Suprapubic skin (tissue), 4 donors: ENCODE measurements around the gene RBM12. TPM values are rescaled to one million over a fixed set of nuclear protein-coding genes. Genes with fewer than 3 reads are reported as not detected.
A peak's percentile ranks its signal among the peaks of the same experiment; 100 is the strongest.
"Not testable (repeated sequence)": the region's sequence is repeated elsewhere in the genome, so short reads cannot be mapped to it uniquely, and the experiment has no call there.

Source experiments
- DNase-seq, 2 donors: peaks; one replicate each; pipeline ENCODE4 v3.0.0-alpha.2; 2019; ENCODE audit warnings: low spot score in 2 of 2
- H3K27ac ChIP-seq: fragments of 200-600 bp; sonication (generic); one replicate; pipeline ENCODE4 v1.5.1; 2019
- H3K27me3 ChIP-seq: fragments of 200-600 bp; sonication (generic); one replicate; pipeline ENCODE4 v1.5.1; 2019
- H3K36me3 ChIP-seq: fragments of 200-600 bp; sonication (generic); one replicate; pipeline ENCODE4 v1.5.1; 2019
- H3K4me1 ChIP-seq: fragments of 200-600 bp; sonication (generic); one replicate; pipeline ENCODE4 v1.5.1; 2019
- H3K4me3 ChIP-seq: fragments of 200-600 bp; sonication (generic); one replicate; pipeline ENCODE4 v1.5.1; 2019; ENCODE audit warnings: mild to moderate bottlenecking
- H3K9me3 ChIP-seq: fragments of 200-600 bp; sonication (generic); one replicate; pipeline ENCODE4 v1.5.1; 2019
- EP300 ChIP-seq: sonication (generic); formaldehyde crosslinking; IDR thresholded peaks from one replicate; pipeline ENCODE4 v1.6.1; 2017; ENCODE audit warnings: antibody characterized with exemption
- POLR2A ChIP-seq, 2 donors: fragments of 450-650 bp; IDR thresholded peaks; one replicate each; pipeline ENCODE4 v1.6.1; 2017; ENCODE audit warnings: antibody characterized with exemption in 2 of 2, mild to moderate bottlenecking in 2 of 2, moderate library complexity in 2 of 2
- POLR2AphosphoS5 ChIP-seq, 3 donors: sonication (generic); formaldehyde crosslinking; IDR thresholded peaks; one replicate each; pipeline ENCODE4 v1.6.1; 2017; ENCODE audit warnings: antibody characterized with exemption in 3 of 3
- WGBS: methylation state at CpG from one replicate; pipeline ENCODE4 v1.1.5; 2018; 5-methylcytosine and 5-hydroxymethylcytosine counted together
- total RNA-seq, 4 donors: library from RNA; depleted of rRNA; stranded (reverse); fragments of >200 nt; gene quantifications; one replicate each; pipeline ENCODE4 v1.1.0, GENCODE V29; 2016
- TF ChIP-seq, protein P1 (sequence below), 2 donors: fragments of 200-600 bp in 1 of 2; fragments of 450-650 bp in 1 of 2; sonication (generic) in 1 of 2; IDR thresholded peaks; one replicate each; pipeline ENCODE4 v1.5.1; 2016 to 2019; ENCODE audit warnings: antibody characterized with exemption in 2 of 2, mild to moderate bottlenecking in 1 of 2, moderate library complexity in 1 of 2

RBM12 gene
- total RNA-seq, 4 donors from 2014 or later: 21.6 to 38.7 (median 32.7) TPM

DNA sequence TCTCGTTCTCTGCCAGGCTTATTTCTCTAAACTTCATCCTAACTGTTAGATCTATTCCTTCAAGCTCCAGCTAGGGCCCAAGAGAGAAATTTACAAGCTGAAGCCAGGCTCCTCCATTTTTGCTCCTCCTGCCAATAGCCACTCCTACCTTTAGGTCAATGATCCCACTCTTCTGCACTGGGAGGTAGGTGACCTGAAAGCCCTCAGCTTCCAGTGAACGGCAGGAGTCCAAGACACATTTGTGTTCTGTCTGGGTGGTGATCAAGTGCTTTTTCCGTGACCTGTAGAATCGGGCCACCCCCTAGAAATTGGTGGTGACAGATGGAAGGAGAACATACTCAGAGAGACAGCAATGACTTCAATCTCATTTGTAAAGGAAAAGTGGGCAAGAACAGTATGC is 25.6 kb upstream of the RBM12 start:
- TF ChIP-seq EP300: no peak
- TF ChIP-seq POLR2AphosphoS5 (IDR thresholded peaks at IDR 0.05): no peak
- TF ChIP-seq POLR2A (IDR thresholded peaks at IDR 0.05): no peak
- TF ChIP-seq, protein P1, sequence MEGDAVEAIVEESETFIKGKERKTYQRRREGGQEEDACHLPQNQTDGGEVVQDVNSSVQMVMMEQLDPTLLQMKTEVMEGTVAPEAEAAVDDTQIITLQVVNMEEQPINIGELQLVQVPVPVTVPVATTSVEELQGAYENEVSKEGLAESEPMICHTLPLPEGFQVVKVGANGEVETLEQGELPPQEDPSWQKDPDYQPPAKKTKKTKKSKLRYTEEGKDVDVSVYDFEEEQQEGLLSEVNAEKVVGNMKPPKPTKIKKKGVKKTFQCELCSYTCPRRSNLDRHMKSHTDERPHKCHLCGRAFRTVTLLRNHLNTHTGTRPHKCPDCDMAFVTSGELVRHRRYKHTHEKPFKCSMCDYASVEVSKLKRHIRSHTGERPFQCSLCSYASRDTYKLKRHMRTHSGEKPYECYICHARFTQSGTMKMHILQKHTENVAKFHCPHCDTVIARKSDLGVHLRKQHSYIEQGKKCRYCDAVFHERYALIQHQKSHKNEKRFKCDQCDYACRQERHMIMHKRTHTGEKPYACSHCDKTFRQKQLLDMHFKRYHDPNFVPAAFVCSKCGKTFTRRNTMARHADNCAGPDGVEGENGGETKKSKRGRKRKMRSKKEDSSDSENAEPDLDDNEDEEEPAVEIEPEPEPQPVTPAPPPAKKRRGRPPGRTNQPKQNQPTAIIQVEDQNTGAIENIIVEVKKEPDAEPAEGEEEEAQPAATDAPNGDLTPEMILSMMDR (IDR thresholded peaks at IDR 0.05): no peak
- WGBS: 96% methylated on average over 4 of the region's 4 CpGs
- peak in 1 of 2 donors; percentile 15 for DNase-seq
- Histone ChIP-seq H3K4me3 (no peak overlapping the region), H3K36me3 (peaks cover 81% of the 10 kb centered on the region), H3K27ac (no peak overlapping the region), H3K9me3 (no peaks in the 10 kb centered on the region), H3K27me3 (no peaks in the 10 kb centered on the region), H3K4me1 (no peaks in the 10 kb centered on the region)

DNA sequence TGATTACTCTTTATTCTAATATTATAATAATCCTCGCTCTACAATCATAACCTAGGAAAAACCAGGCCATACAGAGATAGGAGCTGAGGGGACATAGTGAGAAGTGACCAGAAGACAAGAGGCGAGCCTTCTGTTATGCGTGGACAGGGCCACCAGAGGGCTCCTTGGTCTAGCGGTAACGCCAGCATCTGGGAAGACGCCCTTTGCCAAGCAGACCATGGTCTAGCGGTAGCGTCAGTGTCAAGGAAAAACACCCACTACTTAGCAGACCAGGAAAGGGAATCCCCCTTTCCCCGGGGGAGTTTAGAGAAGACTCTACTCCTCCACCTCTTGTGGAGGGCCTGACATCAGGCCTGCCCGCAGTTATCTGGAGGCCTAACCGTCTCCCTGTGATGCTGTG is 22.2 kb upstream of the RBM12 start:
- WGBS: 89% methylated on average over 11 of the region's 11 CpGs
- H3K36me3 ChIP-seq: peaks cover 71% of the 10 kb centered on the region
- H3K27me3 ChIP-seq, H3K9me3 ChIP-seq, DNase-seq, H3K4me3 ChIP-seq, H3K27ac ChIP-seq, H3K4me1 ChIP-seq: not testable (repeated sequence)

DNA sequence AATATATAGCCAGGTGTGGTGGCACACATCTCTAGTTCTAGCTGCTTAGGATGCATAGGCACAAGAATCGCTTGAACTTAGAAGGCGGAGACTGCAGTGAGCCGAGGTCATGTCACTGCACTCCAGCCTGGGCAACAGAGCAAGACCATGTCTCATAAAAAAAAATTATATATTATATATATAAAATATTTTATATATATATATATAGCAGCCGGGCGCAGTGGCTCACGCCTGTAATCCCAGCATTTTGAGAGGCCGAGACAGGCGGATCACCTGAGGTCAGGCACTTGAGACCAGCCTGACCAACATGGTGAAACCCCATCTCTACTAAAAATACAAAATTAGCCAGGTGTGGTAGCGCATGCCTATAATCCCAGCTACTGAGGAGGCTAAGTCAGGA is 20.7 kb upstream of the RBM12 start:
- not testable (repeated sequence) for H3K4me1 ChIP-seq, DNase-seq, H3K9me3 ChIP-seq, H3K27me3 ChIP-seq, H3K4me3 ChIP-seq, H3K27ac ChIP-seq
- peaks cover 73% of the 10 kb centered on the region for H3K36me3 ChIP-seq
- 96% methylated on average over 9 of the region's 9 CpGs for WGBS

DNA sequence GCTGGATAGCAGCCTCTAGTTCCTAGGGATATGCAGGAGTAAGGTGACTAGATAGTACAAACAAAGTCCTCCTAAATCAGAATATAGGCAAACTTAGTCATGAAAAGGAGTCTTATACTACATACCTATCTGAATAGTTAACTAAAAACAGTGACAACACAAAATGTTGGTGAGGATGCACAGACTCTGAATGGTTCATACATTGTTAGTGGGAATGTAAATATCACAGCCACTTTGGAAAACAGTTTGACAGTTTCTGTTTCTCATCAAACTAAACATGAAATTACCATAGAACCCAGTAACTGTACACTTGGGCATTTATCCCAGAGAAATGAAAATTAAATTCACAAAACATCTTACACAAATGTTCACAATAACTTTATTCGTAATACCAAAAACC is 17.3 kb upstream of the RBM12 start:
- 100% methylated on average over 1 of the region's 1 CpG for WGBS
- H3K4me3 ChIP-seq: no peak overlapping the region
- H3K27me3 ChIP-seq: no peaks in the 10 kb centered on the region
- no peaks in the 10 kb centered on the region for H3K4me1 ChIP-seq
- no peaks in the 10 kb centered on the region for H3K9me3 ChIP-seq
- TF ChIP-seq, protein P1 (IDR thresholded peaks at IDR 0.05): no peak
- TF ChIP-seq POLR2AphosphoS5 (IDR thresholded peaks at IDR 0.05): no peak
- DNase-seq: no peak
- peaks cover 63% of the 10 kb centered on the region for H3K36me3 ChIP-seq
- no peak overlapping the region for H3K27ac ChIP-seq

DNA sequence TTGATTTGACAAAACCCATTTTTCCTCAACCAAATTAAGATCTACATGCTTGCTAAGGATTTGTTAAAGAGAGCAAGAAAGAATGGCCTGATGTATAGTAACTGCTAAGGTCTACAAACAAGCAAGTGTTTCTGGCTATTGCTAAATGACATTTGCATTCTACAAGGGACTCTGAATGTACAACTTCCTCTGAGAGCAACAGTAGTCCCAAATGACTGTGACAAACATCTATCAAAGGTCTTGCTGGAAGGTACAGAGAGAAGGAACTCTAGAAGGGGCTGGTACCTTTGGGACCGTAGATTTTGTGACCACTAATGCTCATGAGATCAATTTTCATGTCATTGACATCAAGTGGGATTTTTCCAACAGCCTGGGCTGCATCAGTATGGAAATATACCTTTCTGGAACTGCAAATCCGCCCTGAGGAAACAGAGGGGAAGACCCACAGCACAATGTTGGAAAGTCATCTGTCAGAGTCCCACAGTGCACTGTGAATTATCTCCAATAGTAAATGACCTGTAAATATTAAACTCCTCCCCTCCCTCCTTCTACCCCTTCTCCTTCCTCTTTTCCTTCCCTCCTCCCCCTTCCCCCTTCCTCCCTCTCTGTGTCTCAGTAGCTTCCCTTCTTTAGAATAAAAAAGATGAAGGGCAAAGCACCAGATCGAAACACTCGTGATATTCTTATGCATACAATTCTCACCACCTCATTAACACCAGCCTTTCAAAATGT is 15.9 kb upstream of the RBM12 start:
- Histone ChIP-seq H3K27ac (no peak overlapping the region), H3K4me3 (no peak overlapping the region), H3K36me3 (peaks cover 65% of the 10 kb centered on the region), H3K4me1 (no peaks in the 10 kb centered on the region), H3K27me3 (no peaks in the 10 kb centered on the region), H3K9me3 (no peaks in the 10 kb centered on the region)
- WGBS: 80% methylated on average over 4 of the region's 4 CpGs
- TF ChIP-seq POLR2A (IDR thresholded peaks at IDR 0.05): no peak
- no peak for TF ChIP-seq POLR2AphosphoS5 (IDR thresholded peaks at IDR 0.05)
- TF ChIP-seq, protein P1 (IDR thresholded peaks at IDR 0.05): no peak
- no peak for TF ChIP-seq EP300
- DNase-seq: no peak

DNA sequence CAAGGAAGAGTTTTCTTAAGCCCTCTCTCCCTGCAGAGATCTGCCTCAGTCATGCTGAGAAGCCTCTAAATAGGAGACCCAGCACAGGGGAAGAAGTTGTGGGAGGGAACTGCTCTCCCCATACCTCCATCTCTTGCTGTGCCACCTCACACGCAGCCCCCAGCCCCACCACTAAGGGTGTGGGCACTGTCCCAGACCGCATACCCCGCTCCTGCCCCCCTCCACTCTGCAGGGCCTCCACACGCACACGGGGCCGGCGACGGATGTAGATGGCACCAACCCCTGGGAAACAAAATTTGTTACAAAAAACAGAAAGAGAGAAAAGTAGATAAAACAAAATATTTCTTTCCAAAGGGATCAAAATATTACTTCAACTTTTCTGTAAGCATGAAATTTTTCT is 10.2 kb upstream of the RBM12 start:
- TF ChIP-seq POLR2A (IDR thresholded peaks at IDR 0.05) (no peak), EP300 (no peak), POLR2AphosphoS5 (IDR thresholded peaks at IDR 0.05) (no peak)
- TF ChIP-seq, protein P1 (IDR thresholded peaks at IDR 0.05): no peak
- Histone ChIP-seq H3K9me3 (no peaks in the 10 kb centered on the region), H3K27ac (no peak overlapping the region), H3K27me3 (no peaks in the 10 kb centered on the region), H3K4me1 (no peaks in the 10 kb centered on the region), H3K36me3 (peaks cover 79% of the 10 kb centered on the region), H3K4me3 (no peak overlapping the region)
- 98% methylated on average over 8 of the region's 8 CpGs for WGBS
- DNase-seq: no peak
